Inferior parietal cortex (tissue), 1 donor: ENCODE data around the gene RALA.
"Not testable (repeated sequence)": the region's sequence is repeated elsewhere in the genome, so short reads cannot be mapped to it uniquely, and the experiment has no call there.

Experiments
- DNase-seq: peaks from one replicate; pipeline ENCODE4 v3.0.0-alpha.2; 2016; ENCODE audit errors: extremely low spot score

Gene RALA

DNA sequence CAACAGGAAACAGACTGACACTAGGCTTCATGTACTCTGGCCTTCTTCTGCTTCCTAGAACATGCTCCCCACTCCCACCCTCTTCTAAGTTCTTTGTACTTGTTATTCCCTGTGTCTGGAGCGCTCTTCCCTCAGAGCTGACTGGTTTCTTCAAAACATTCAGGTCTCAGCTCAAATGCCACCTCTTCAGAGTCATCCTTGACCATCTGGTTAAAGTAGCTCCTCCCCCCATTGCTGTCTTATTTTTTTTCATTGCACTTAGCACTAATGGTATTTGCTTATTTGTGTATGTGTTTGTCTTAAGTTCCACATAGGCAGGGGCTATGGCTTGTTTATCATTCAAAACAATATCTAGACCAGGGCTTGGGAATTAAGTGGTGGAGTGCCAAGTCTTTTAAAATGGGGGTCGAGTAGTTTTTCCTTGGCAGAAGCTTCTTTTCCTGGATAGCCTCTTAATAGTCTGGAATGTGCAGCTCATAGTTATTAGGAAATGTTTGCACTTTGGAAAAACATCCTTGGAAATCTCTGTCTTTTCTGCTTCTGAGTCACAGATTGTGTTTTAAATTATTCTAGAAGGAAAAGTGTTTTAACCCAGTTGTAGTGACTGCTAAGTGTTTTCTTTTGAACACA is 60.0 kb downstream of the RALA start:
- DNase-seq, result no peak

DNA sequence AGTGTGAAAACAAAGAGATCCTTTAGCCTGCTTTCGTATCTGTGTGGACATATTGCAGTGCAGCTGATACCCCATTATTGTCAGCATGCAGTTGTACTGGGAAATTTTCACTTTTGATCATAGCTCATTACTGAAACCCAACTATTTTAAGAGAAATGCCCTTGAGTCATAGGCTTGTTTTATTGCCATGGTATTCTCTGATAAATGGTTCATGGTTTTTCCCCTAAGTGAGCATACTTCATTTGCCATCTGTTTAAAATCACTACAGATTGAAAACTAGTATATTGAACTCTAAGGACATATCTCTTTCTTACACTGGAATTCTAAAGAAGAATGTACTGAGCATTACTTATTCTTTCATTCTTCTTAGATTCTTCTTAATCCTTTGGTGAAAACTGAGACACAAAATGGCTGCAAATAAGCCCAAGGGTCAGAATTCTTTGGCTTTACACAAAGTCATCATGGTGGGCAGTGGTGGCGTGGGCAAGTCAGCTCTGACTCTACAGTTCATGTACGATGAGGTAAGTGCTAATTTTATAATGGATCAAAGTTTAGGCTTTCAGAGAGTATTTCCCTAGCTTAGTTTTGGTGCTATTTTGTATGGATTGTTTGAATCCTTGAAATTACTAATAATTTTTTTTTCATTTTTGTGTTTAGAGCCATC is 63.0 kb downstream of the RALA start:
- no peak for DNase-seq

DNA sequence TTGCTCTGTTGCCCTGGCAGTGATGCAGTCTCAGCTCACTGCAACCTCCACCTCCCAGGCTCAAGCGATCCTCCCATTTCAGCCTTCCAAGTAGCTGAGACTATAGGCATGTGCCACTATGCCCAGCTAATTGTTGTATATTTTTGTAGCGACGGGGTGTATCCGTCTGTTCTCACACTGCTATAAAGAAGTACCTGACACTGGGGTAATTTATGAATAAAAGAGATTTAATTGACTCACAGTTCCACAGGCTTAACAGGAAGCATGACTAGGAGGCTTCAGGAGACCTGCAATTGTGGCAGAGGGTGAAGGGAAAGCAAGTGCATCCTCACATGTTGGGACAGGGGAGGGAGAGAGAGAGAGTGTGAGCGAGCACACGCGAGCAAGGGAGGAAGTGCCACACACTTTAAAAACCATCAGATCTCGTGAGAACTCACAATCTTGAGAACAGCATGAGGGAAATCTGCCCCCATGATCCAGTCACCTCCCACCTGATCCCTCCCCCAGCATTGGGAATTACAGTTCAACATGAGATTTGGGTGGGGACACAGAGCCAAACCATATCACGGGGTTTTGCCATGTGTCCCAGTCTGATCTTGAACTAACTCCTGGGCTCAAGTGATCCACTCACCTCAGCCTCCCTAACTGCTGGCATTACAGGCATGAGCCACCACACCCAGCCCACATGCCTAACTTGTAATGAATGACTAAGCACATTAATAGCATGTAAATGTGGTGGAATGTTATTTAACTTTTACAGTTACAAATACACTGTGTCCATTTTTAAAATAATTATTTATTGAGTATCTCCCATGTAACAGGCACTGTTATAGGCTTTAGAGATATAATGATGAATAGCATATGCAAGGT is 65.5 kb downstream of the RALA start:
- no peak for DNase-seq

DNA sequence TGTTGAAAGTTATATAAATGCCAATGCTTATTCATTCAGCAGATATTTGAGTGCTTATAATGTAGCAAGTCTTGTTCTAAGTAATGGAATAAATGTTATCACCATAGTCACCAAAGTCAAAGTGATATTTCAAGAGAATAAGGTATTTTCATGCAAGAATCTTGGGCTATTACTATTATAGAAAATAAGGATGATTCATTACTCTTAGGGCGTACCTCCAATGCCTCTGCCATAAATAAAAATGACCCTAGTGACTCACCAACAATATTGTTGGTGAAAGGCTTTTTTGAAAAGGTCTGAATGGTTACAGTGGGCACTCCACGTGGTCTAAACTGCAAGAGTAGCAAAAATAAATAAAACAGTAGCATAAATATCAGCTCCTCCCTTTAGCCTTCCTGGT is 68.4 kb downstream of the RALA start:
- no peak for DNase-seq

DNA sequence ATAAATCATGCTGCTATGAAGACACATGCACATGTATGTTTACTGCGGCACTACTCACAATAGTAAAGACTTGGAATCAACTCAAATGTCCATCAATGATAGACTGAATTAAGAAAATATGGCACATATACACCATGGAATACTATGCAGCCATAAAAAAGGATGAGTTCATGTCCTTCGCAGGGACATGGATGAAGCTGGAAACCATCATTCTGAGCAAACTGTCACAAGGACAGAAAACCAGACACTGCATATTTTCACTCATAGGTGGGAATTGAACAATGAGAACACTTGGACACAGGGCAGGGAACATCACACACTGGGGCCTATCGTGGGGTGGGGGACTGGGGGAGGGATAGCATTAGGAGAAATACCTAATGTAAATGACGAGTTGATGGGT is 69.7 kb downstream of the RALA start:
- DNase-seq, result not testable (repeated sequence)

DNA sequence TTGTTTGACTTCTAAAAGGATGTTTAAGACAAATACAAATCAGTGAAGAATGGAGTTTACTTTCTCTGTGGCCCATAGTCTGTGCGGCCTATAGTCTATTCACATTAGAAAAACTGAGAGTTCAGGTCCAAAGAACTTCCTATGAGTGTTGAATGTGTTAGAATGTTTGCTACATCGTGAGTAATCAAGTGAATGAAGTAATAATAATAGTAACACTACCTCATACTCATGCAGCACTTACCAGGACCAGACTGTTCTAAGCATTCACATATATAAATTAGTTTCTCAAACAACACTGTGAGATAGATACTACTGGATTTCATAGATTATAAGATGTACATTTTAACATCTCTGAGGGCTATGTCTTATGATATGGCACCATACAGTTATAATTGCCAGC is 70.4 kb downstream of the RALA start:
- DNase-seq, result no peak

DNA sequence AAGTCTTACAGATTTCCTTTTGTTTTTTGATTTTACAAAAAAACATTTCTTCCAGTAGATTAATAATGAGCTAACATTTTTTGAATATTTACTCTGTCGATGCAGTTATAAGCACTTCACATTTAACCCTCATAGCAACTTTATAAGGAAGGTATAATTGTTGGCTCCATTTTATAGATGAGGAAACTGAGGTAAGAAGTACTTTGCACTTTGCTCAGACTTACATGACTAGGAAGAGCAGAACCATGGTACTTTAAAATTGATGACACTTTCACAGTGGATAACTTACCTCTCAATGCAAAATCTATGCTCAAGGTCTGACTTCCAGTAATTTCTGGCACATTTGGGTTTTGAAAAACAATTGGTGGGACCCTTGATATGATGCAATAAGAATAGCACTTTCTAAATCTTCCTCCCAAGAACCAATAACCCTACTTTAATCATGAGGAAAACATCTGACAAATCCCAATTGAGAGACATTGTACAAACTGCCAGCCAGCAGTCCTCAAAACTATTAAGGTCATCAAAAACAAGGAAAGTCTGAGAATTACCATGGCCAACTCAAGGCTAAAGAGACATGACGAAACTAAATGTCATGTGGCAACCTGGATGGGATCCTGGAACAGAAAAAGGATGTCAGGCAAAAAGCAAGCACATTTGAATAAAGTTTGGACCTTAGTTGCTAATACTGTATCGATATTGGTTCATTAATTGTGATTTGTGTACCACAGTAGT is 72.6 kb downstream of the RALA start:
- DNase-seq, result no peak

DNA sequence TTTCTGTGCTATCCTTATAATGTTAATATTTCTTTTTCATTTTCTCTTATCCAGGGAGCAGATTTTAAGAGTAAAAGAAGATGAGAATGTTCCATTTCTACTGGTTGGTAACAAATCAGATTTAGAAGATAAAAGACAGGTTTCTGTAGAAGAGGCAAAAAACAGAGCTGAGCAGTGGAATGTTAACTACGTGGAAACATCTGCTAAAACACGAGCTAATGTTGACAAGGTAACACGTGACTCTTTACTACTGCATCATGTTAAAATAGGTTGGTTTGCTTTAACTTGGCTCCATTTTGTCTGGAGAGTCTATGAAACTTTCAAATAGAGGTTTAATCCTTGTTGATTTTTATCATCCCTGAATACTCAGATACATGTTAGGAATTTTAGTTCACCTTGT is 73.3 kb downstream of the RALA start:
- no peak for DNase-seq

DNA sequence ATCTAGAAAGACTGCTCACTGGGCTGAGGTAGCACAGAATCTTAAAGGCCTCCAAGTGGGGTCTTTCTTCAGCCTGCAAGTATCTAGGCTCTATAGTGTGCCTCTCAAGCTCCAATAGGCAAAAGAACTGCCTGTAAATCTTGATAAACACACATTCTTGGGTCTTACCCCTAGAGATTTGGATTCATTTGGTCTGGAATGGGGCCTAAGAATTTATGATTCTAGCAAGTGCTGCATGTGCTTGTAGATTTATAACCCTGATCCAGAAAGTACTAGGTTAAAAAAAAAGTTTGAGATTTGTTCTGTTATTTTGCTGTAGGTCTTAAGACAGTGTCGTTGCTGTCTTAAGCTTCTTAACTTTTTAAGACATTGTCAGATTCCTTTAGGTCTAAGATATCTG is 74.1 kb downstream of the RALA start:
- no peak for DNase-seq

DNA sequence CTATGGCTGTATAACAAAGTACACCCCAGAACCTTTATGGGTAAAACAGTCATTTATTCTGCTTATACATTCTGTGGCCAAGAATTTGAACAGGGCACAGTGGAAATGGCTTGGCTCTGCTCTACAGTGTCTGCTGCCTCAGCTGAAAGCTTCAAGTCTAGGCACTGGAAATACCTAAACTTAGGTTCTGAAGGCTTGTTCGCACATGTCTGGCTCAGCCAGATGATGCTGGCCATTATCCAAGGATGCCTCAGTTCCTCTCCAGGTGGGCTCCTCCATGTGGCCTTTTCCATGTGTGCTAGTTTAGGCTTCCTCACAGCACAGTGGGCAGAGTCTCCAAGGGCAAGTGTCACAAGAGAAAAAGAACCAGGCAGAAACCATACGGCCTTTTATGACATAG is 76.8 kb downstream of the RALA start:
- DNase-seq, result no peak

DNA sequence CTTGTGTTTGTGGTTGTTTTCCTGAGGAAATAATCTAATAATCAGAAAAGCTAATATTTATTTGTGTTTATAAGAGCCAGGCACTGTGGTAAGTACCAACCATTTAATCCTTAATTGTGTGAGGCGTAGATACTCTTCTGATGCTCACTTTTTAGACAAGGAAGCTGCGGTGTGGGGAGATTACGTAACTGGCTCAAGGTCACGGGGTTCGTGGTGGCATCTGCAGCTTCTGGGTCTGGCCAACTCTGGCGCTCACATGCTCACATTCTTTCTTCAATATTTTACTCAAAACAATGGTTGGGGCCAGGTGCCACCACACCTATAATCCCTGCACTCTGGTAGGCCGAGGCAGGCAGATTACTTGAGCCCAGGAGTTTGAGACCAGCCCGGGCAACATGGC is 77.6 kb downstream of the RALA start:
- no peak for DNase-seq

DNA sequence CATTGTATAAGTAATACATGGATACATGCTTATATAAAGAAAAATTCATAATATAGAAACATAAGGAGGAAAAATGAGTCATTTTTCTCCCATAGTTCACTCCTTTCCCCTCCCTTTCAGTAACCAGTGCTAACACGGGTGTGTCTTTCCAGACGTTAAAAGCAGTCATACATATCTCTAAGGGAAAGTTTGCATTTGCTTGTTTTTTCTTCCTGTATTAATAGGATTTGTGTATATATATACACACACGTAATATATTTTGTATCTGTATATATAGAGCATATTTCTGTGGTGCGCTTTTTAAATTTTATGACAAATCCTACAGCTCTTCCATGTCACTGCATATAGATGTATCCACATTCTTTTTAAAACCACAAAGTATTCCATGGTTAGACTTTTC is 78.8 kb downstream of the RALA start:
- DNase-seq, result no peak

DNA sequence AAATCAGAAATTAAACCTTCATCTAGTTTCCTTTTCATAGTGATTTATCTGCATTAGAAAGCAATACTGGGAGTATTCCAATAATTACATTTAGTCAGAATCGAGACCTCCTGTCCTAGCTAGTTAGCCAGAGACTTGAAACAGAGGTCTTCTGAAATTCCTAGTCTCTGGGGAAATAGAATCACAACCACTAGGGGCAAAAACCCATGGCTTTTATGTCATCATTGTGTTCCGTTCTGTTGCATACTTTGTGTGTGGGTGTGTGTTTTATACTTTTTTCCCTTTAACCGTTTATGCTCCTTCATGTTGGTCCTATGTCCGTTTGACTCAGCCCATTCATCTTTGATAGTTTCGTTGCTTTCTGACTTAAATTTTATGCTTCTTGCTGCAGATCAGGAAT is 79.8 kb downstream of the RALA start:
- DNase-seq, result no peak

DNA sequence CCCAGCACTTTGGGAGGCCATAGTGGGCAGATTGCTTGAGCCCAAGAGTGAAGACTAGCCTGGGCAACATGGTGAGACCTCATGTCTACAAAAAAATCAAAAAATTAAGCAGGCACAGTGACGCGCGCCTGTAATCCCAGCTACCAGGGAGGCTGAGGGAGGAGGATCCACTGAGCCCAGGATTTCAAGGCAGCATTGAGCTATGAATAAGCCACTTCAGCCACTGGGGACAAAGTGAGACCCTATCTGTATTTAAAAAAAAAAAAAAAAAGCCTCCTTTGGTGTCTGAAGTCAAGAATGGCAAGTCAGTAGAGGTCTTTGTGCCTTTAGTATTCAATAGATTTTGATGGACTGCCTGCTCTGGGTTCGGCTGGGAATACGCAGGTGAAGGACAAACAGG is 85.7 kb downstream of the RALA start:
- DNase-seq, result no peak

DNA sequence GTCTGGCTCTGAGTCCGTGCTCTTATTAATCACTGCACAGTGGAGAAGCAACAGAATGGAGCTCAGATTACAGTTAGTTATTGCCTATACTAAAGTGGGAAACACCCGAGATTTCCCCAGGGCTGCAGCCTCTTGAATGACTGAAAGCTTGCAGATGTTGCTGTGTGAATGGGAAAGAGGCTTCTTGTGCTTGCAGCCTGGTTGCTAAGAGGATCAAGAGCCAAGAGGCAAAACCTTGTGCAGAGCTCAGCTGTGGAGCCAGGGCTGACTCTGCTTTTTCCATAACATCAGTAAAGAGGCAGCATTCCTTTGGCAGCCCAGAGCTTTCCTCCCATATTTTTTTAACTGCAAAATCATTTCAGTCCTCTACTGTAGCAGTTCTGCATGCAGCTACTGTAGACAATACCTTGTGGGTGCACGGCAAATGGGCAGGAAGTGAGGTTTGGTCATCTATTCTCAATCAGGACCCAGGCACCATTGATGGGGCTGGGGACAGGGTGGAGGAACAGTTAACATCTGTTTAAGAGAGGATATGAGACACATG is 86.5 kb downstream of the RALA start:
- DNase-seq, result no peak

DNA sequence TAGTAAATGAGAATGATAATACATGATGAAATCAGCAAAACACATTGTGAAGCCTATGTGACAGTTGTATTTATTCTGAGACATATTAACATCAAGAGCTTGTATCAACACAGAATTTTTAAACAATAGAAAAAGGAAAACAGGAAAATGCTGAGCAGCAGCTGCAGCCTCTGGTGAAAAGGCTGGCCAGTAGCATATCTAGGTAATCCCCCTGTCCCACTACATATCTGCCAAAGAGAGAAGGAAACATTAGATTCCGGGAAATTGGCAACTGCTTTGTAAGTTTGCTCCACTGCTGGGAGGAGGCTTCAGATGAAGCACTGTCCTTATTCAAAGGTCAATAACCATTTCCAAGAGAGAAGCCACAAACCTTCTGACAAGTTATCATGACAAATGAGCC is 89.4 kb downstream of the RALA start:
- DNase-seq, result no peak

DNA sequence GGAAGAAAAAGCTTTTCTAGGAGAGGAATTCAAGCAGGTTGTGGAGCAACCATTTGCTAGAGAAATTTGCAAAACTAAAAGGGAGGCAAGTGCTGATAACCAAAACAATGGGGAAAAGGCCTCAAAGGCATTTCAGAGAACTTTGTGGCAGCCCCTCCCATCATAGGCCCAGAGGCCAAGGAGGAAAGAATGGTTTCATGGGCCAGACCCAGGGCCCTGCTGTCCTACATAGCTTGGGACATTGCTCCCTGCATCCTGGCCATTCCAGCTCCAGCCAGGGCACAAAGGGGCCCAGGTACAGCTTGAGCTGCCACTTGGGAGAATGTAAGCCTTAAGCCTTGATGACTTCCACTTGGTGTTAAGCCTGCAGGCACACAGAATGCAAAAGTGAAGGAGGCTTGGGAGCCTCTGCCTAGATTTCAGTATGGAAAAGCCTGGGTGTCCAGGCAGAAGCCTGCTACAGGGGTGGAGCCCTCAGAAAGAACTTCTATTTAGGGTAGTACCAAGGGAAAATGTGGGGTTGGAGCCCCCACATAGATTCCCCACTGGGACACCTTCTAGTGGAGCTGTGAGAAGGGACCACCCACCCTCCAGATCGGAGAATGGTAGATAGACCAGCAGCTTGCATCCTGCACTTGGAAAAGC is 91.2 kb downstream of the RALA start:
- DNase-seq, result no peak

DNA sequence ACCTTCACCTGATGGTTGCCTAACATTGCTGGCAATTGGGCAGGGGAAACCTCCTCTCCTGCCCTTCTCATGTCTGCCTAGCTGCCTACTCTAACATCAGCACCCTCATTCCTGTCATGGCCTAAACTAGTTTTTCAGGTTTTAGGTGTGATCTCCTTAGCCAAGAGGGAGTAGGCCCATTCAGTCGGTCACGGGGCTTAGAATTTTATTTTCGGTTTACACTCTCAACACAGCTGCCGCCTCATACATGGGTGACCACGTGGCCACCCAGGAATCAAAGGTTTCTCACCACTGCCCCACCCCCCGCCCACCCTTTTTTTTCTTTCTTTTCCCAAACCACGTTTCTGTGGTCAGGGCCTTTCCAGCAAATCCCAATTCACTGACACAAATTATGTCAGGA is 97.2 kb downstream of the RALA start:
- DNase-seq, result no peak

DNA sequence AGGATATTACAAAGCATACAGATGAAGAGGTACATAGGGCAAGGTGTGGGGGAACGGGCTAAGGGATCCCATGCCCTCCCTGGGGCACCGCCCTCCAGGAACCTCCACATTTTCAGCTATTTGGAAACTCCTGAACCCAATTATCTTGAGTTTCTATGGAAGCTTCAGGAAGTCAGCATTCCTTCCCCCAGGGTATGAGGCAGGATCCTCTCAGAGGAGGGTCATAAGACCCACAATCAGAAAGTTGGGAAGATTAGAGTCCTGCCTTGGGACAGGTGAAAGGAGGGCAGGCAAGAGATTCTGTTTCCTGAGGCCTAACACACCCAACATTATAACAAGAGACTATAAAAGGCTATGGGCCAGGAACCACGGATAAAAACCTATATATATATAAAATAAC is 98.0 kb downstream of the RALA start:
- DNase-seq, result no peak

DNA sequence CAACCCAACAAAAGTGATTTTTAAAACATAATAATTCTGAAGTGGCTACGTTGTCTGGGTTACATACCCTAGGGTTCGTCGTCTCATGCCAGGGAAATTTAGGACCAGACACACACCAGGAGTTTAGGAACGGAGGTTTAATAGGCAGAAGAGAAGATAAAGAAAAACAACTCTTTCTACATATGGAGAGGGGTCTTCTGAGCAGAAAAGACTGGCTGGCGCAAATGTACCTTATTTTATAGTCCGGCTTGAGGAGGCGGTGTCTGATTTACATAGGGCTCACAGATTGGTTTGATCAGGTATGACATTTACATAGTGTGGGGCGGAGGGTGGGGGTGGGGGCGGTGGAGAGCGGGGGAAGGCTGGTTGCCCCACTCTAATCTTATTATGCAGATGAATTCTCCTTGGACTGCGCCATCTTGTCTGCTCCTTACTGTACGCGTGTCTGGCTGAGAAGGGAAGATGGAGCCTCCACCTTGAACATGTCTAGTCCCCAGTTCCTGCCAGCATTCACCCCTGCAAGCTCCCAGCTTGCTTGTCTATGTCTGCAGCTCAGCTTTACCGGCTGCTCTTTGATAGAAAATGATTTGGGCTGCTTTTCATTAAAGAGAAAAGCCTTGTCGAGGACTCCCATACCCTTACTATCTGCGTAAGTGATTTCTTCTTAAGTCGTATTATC is 98.7 kb downstream of the RALA start:
- no peak for DNase-seq
